ENCODE data around the gene USP53. TPM values are rescaled to one million over a fixed set of nuclear protein-coding genes. Genes with fewer than 3 reads are reported as not detected.

Gene USP53
- total and polyA plus RNA-seq, 9 of the 15 experiments (the other 6 are each of a cell fraction or from before 2014, with no cell fraction given), result 2.9 to 9.6 (median 8.3) TPM

GRCh38 chr4:119300101-119300978 lies 87.8 kb downstream of the USP53 start (continued):
- TF ChIP-seq MYC (IDR thresholded peaks at IDR 0.05; ENCODE audit: low read depth, low read length), result peak; percentile 34; the same call in 1 of the 2 replicates
- TF ChIP-seq MYC (CRISPR knock-in tag; IDR thresholded peaks at IDR 0.05; ENCODE audit: borderline replicate concordance, low read depth), result no peak
- TF ChIP-seq ZNF592 (IDR thresholded peaks at IDR 0.05), result peak; percentile 78
- no peak for TF ChIP-seq ZNF696 (CRISPR knock-in tag; conservative IDR thresholded peaks at IDR 0.05)
- no peak for TF ChIP-seq MAFF (IDR thresholded peaks at IDR 0.05; ENCODE audit: low read length)
- TF ChIP-seq MCM3 (IDR thresholded peaks at IDR 0.05), result no peak
- no peak for TF ChIP-seq THRAP3 (IDR thresholded peaks at IDR 0.05; ENCODE audit: borderline replicate concordance)
- peak; percentile 68 for TF ChIP-seq C11orf30 (IDR thresholded peaks at IDR 0.05; ENCODE audit: low read depth)
- TF ChIP-seq, protein P1, sequence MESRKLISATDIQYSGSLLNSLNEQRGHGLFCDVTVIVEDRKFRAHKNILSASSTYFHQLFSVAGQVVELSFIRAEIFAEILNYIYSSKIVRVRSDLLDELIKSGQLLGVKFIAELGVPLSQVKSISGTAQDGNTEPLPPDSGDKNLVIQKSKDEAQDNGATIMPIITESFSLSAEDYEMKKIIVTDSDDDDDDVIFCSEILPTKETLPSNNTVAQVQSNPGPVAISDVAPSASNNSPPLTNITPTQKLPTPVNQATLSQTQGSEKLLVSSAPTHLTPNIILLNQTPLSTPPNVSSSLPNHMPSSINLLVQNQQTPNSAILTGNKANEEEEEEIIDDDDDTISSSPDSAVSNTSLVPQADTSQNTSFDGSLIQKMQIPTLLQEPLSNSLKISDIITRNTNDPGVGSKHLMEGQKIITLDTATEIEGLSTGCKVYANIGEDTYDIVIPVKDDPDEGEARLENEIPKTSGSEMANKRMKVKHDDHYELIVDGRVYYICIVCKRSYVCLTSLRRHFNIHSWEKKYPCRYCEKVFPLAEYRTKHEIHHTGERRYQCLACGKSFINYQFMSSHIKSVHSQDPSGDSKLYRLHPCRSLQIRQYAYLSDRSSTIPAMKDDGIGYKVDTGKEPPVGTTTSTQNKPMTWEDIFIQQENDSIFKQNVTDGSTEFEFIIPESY (CRISPR knock-in tag; IDR thresholded peaks at IDR 0.05), result 0 out of 2 replicates have a peak, but pooled peaks have one; percentile 52
- peak; percentile 96 for TF ChIP-seq GABPA (tag; conservative IDR thresholded peaks at IDR 0.05; ENCODE audit: low read depth)
- no peak for TF ChIP-seq PHF21A (IDR thresholded peaks at IDR 0.05; ENCODE audit: borderline replicate concordance, low read depth)
- peak; percentile 50; the same call in 1 of the 2 replicates for TF ChIP-seq POLR2H (tag; IDR thresholded peaks at IDR 0.05; ENCODE audit: low read depth)
- TF ChIP-seq YY1 (IDR thresholded peaks at IDR 0.05; ENCODE audit: borderline replicate concordance in 1 of 3, control insufficient read depth in 1 of 3, extremely low read depth in 1 of 3, insufficient read depth in 3 of 3, insufficient read length in 1 of 3, insufficient replicate concordance in 2 of 3, low read depth in 1 of 3, low read length in 2 of 3), result peak in 2 of 3 experiments; percentile 9 to 14
- no peak; a peak in 1 of 4 replicates for TF ChIP-seq ARNT (IDR thresholded peaks at IDR 0.05)
- no peak for TF ChIP-seq ZBTB12 (CRISPR knock-in tag; IDR thresholded peaks at IDR 0.05)
- no peak for TF ChIP-seq ZNF282 (CRISPR knock-in tag; IDR thresholded peaks at IDR 0.05)
- TF ChIP-seq MBD1 (CRISPR knock-in tag; IDR thresholded peaks at IDR 0.05), result no peak
- no peak for TF ChIP-seq DPF2 (IDR thresholded peaks at IDR 0.05)
